22Rv1 (cell line): ENCODE data around the gene NEDD4L.

Experiments used
- CTCF ChIP-seq: fragments of 450-650 bp; IDR thresholded peaks from 2 replicates; pipeline ENCODE4 v1.5.1; 2017; ENCODE audit warnings: mild to moderate bottlenecking
- ZFX ChIP-seq: fragments of 450-650 bp; IDR thresholded peaks from 2 replicates; pipeline ENCODE4 v1.6.1; 2017; ENCODE audit warnings: antibody characterized with exemption, borderline replicate concordance

GRCh38 chr18:58267493-58267892 is 223.5 kb downstream of the NEDD4L start:
- TF ChIP-seq CTCF (no peak), ZFX (no peak)
